ENCODE measurements around the gene SPAG9. TPM values are rescaled to one million over a fixed set of nuclear protein-coding genes. Genes with fewer than 3 reads are reported as not detected.
A peak's percentile ranks its signal among the peaks of the same experiment; 100 is the strongest.

Gene SPAG9
- polyA plus RNA-seq, 4 donors, result 86.2 to 109 (median 105) TPM

GRCh38 chr17:50923611-50924010, 197.1 kb downstream of the SPAG9 start:
- DNase-seq (ENCODE audit: low read depth in 4 of 4, low spot score in 3 of 4), result no peak

- DNase-seq (ENCODE audit: low read depth in 4 of 4, low spot score in 3 of 4), result no peak
These were observed 197.8 kb downstream of the SPAG9 start for GRCh38 chr17:50922721-50923405.

GRCh38 chr17:50922107-50922506, 198.6 kb downstream of the SPAG9 start:
- DNase-seq (ENCODE audit: low read depth in 4 of 4, low spot score in 3 of 4), result no peak

GRCh38 chr17:50920891-50921586, 199.6 kb downstream of the SPAG9 start:
- no peak for DNase-seq (ENCODE audit: low read depth in 4 of 4, low spot score in 3 of 4)

DNA sequence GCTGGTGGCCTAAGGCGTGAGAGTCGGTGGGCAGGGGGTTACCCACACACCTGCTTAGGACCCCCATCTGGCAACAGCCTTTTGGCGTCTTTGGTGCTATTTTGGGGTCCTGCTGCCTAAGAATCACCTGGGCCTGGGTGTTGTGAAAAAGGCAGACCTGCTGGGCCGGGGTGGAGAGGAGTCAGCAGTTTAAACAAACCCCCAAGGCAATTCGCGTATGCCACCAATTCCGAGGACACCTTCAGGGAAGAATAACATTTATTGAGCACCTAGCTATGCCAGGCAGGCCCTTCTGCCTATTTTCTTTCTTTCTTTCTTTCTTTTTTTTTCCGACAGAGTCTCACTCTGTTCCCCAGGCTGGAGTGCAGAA, 200.6 kb downstream of the SPAG9 start:
- DNase-seq (ENCODE audit: low read depth in 4 of 4, low spot score in 3 of 4), result no peak

GRCh38 chr17:50919321-50920040, 201.2 kb downstream of the SPAG9 start:
- DNase-seq (ENCODE audit: low read depth in 4 of 4, low spot score in 3 of 4), result peak in 3 of 4 donors; percentile 81 to 84 (median 81)

DNA sequence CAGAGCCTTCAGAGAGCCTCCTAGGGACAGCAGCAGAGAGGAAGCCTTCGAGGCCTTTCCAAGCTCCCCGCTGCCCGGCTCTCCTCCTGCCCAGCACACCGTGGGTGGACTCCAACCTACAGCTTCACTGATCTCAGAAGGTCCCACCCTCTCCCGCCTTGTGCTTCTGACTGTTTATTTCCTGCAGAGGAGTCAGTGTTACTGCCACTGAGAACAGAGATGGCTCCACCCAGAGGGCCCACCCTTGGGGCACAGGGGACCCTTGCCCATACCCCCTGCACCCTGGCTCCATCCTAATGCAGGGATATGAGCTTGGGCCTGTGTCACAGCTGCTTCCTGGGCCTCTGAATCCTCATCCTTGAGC, 201.8 kb downstream of the SPAG9 start:
- DNase-seq (ENCODE audit: low read depth in 4 of 4, low spot score in 3 of 4), result no peak

GRCh38 chr17:50918071-50918932, 202.4 kb downstream of the SPAG9 start:
- DNase-seq (ENCODE audit: low read depth in 4 of 4, low spot score in 3 of 4), result no peak

GRCh38 chr17:50917418-50917743, 203.3 kb downstream of the SPAG9 start:
- DNase-seq (ENCODE audit: low read depth in 4 of 4, low spot score in 3 of 4), result no peak

DNA sequence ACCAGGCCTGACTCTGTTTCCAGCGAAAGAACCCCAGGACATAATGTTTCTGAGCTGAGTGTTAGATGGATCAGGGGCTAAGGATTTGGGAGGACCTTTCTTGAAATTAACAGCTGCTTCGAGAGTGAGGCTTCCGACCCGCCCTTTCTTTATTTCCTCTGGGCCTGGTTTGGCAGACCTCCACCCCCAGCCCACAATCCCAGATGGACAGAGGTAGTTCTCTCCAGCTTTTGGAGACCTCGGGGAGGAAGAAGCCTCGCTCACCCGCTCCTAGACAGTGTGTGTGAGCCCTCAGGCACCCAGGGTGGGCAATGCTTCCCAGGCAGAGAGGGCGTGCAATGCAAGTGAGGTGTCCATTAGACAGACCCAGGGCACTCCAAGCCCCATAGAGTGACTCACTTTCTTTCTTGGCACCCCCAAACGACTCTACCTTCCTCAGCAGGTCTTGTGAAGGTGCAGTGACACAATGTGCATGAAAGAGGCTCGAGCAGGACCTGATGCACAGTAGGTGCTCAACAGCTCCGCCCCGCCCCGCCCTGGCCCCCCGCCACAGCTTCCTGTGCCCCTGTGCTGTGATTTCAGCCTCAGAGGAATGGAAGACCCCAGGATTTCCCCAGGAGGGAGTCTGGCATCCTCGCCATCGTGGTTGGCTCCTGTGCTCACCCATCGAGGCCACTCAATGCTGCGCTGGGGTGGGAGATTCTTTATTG, 203.8 kb downstream of the SPAG9 start:
- DNase-seq (ENCODE audit: low read depth in 4 of 4, low spot score in 3 of 4), result no peak

DNA sequence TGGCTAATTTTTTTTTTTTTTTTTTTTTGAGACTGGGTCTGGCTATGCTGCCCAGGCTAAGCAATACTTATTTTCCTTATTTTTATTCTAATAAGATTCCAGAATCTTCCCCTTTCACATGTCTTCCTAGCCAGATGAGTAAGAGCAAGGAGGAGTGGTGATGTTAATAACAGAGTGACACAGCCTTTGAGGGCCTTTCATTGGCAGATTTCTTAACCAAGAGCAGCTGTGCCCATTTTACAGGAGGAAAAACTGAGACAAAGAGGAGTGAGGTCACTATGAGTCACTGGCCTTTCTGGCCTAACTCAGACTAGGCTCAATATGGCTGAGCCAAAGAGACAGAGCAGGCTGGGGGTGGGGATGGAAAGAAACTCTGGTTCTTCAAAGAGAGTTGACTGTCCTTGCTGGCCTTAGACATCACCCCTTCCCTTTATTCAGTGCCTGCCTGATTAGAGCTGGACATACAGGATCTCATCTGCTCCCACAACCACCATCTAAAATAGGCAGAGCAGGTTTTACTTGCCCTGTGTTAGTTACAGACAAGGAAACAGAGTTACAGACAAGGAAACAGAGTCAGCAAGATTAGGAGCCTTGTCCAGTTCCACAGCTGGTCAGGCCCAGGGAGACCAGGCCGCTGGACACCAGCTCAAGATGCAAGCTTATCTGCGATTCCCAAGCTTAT, 204.5 kb downstream of the SPAG9 start:
- no peak for DNase-seq (ENCODE audit: low read depth in 4 of 4, low spot score in 3 of 4)

DNA sequence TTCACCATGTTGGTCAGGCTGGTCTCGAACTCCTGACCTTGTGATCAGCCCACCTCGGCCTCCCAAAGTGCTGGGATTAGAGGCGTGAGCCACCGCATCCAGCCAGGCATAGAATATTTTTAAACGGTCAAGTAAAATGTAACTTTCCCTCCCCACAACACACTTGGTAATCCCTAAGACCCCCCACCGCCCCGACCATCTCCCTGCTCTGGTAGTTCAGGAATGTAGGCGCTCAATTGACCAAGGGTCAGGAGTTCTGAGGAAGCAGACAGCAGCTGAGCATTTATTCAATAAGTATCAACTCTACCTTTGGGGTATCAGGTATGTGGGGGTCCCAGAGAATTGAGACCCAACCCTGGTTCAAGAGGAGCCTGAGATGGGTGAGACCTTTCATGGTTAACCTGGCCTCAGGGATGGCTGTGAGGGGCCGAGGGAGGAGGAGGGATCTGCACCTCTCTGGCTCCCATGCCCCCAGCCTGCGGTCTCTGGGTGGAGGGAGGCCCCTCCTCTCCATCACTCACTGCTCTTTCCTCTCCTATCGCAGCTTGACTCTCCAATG, 206.1 kb downstream of the SPAG9 start:
- DNase-seq (ENCODE audit: low read depth in 4 of 4, low spot score in 3 of 4), result no peak

- no peak for DNase-seq (ENCODE audit: low read depth in 4 of 4, low spot score in 3 of 4)
These were observed 207.5 kb downstream of the SPAG9 start for GRCh38 chr17:50913120-50913519.

Other genes starting within 250 kb of the SPAG9 start
- 10 to 100 TPM; 68.4 to 75.9 (median 73.7) TPM for gene NME1, start 32.7 kb upstream of the SPAG9 start, polyA plus RNA-seq (ENCODE audit: insufficient read length in 4 of 4)
- gene NME2, start 45.5 kb upstream of the SPAG9 start, polyA plus RNA-seq (ENCODE audit: insufficient read length in 4 of 4), result 100 to 1,000 TPM; 234 to 296 (median 257) TPM
- 10 to 100 TPM; 45.9 to 58.2 (median 55.1) TPM for gene MBTD1, start 139.2 kb upstream of the SPAG9 start, polyA plus RNA-seq (ENCODE audit: insufficient read length in 4 of 4)
- gene UTP18, start 139.7 kb upstream of the SPAG9 start, polyA plus RNA-seq (ENCODE audit: insufficient read length in 4 of 4), result 10 to 100 TPM; 53.8 to 59.3 (median 56.9) TPM

Measured in right renal pelvis (tissue), 4 donors.